ENCODE data around the gene ARHGAP19.

The ARHGAP19 gene

GRCh38 chr10:97179311-97179710, 113.1 kb downstream of the ARHGAP19 start:
- H3K9me3 ChIP-seq (replicated peaks in 1 of 2; ENCODE audit: control insufficient read depth in 2 of 2, insufficient read depth in 1 of 2, low read depth in 1 of 2, low read length in 2 of 2): no peaks in the 10 kb centered on the region
- no peak overlapping the region for H2AFZ ChIP-seq (ENCODE audit: low read length)
- DNase-seq (ENCODE audit: low spot score): no peak
- no peak overlapping the region for H4K91ac ChIP-seq (ENCODE audit: low read depth, low read length, poor library complexity)
- H3K79me1 ChIP-seq (ENCODE audit: low read depth, low read length): no peaks in the 10 kb centered on the region
- no peak overlapping the region for H3K9ac ChIP-seq (ENCODE audit: low read depth, low read length, poor library complexity)
- no peak overlapping the region for H3K4me2 ChIP-seq (ENCODE audit: insufficient read depth, low read length, poor library complexity, severe bottlenecking)
- H3K4me1 ChIP-seq (ENCODE audit: control insufficient read depth in 2 of 2, insufficient read depth in 1 of 2, low read depth in 1 of 2, low read length in 2 of 2): peaks cover 4 to 16% of the 10 kb centered on the region in 2 donors
- WGBS, 2 donors (ENCODE audit: extremely low coverage in 2 of 2, insufficient read length in 2 of 2, insufficient replicate concordance in 1 of 2): no CpG with 5 or more reads among the region's 6 CpGs
- no peak overlapping the region for H2BK12ac ChIP-seq (ENCODE audit: low read length)
- H3K36me3 ChIP-seq (replicated peaks in 1 of 2; ENCODE audit: control insufficient read depth in 2 of 2, insufficient read depth in 2 of 2, low read length in 2 of 2): no peaks in the 10 kb centered on the region
- H3K18ac ChIP-seq (ENCODE audit: low read length): no peak overlapping the region
- H3K23ac ChIP-seq (ENCODE audit: low read depth, low read length, poor library complexity): no peak overlapping the region
- H3K27ac ChIP-seq (replicated peaks; ENCODE audit: low read length): no peak overlapping the region
- no peak overlapping the region for H3K14ac ChIP-seq (ENCODE audit: low read length)
- H3K27me3 ChIP-seq (ENCODE audit: control insufficient read depth in 3 of 3, insufficient read depth in 3 of 3, low read depth in 1 of 3, low read length in 3 of 3): peaks cover 0 to 74% (median 61%) of the 10 kb centered on the region in 3 experiments
- no peak overlapping the region for H2BK120ac ChIP-seq (ENCODE audit: low read depth, low read length)
- H2BK5ac ChIP-seq (ENCODE audit: low read length): no peak overlapping the region
- no peak overlapping the region for H4K8ac ChIP-seq (ENCODE audit: low read depth, low read length)
- no peak overlapping the region for H2BK15ac ChIP-seq (ENCODE audit: low read length)
- H3K4ac ChIP-seq (ENCODE audit: low read length): no peak overlapping the region
- no peak overlapping the region for H2AK5ac ChIP-seq (ENCODE audit: low read depth, low read length)
- H3K4me3 ChIP-seq (ENCODE audit: low read length in 2 of 2): no peak overlapping the region

- H3K18ac ChIP-seq (ENCODE audit: low read length): no peak overlapping the region
- peaks cover 0 to 69% (median 49%) of the 10 kb centered on the region in 3 experiments for H3K27me3 ChIP-seq (ENCODE audit: control insufficient read depth in 3 of 3, insufficient read depth in 3 of 3, low read depth in 1 of 3, low read length in 3 of 3)
- peaks cover 4 to 9% of the 10 kb centered on the region in 2 donors for H3K4me1 ChIP-seq (ENCODE audit: control insufficient read depth in 2 of 2, insufficient read depth in 1 of 2, low read depth in 1 of 2, low read length in 2 of 2)
- H2BK5ac ChIP-seq (ENCODE audit: low read length): no peak overlapping the region
- no peak overlapping the region for H2AK5ac ChIP-seq (ENCODE audit: low read depth, low read length)
- no peak overlapping the region for H3K4me3 ChIP-seq (ENCODE audit: low read length in 2 of 2)
- H3K27ac ChIP-seq (replicated peaks; ENCODE audit: low read length): no peak overlapping the region
- DNase-seq (ENCODE audit: low spot score): no peak
- H2BK15ac ChIP-seq (ENCODE audit: low read length): no peak overlapping the region
- H3K4ac ChIP-seq (ENCODE audit: low read length): no peak overlapping the region
- no peak overlapping the region for H3K23ac ChIP-seq (ENCODE audit: low read depth, low read length, poor library complexity)
- H2BK120ac ChIP-seq (ENCODE audit: low read depth, low read length): no peak overlapping the region
- no peak overlapping the region for H2BK12ac ChIP-seq (ENCODE audit: low read length)
- no CpG with 5 or more reads among the region's 5 CpGs for WGBS, 2 donors (ENCODE audit: extremely low coverage in 2 of 2, insufficient read length in 2 of 2, insufficient replicate concordance in 1 of 2)
- no peaks in the 10 kb centered on the region for H3K36me3 ChIP-seq (replicated peaks in 1 of 2; ENCODE audit: control insufficient read depth in 2 of 2, insufficient read depth in 2 of 2, low read length in 2 of 2)
- H3K9ac ChIP-seq (ENCODE audit: low read depth, low read length, poor library complexity): no peak overlapping the region
- H4K91ac ChIP-seq (ENCODE audit: low read depth, low read length, poor library complexity): no peak overlapping the region
- no peaks in the 10 kb centered on the region for H3K9me3 ChIP-seq (replicated peaks in 1 of 2; ENCODE audit: control insufficient read depth in 2 of 2, insufficient read depth in 1 of 2, low read depth in 1 of 2, low read length in 2 of 2)
- no peak overlapping the region for H2AFZ ChIP-seq (ENCODE audit: low read length)
- H3K79me1 ChIP-seq (ENCODE audit: low read depth, low read length): no peaks in the 10 kb centered on the region
- H4K8ac ChIP-seq (ENCODE audit: low read depth, low read length): no peak overlapping the region
- H3K14ac ChIP-seq (ENCODE audit: low read length): no peak overlapping the region
- H3K4me2 ChIP-seq (ENCODE audit: insufficient read depth, low read length, poor library complexity, severe bottlenecking): no peak overlapping the region
These were observed 114.4 kb downstream of the ARHGAP19 start for GRCh38 chr10:97178074-97178473.

- Histone ChIP-seq H3K4me3 (ENCODE audit: low read length in 2 of 2) (no peak overlapping the region), H2BK120ac (ENCODE audit: low read depth, low read length) (no peak overlapping the region), H3K79me1 (ENCODE audit: low read depth, low read length) (no peaks in the 10 kb centered on the region), H3K4ac (ENCODE audit: low read length) (no peak overlapping the region), H3K27ac (replicated peaks; ENCODE audit: low read length) (no peak overlapping the region), H3K9me3 (replicated peaks in 1 of 2; ENCODE audit: control insufficient read depth in 2 of 2, insufficient read depth in 1 of 2, low read depth in 1 of 2, low read length in 2 of 2) (no peaks in the 10 kb centered on the region), H2AK5ac (ENCODE audit: low read depth, low read length) (no peak overlapping the region), H4K8ac (ENCODE audit: low read depth, low read length) (no peak overlapping the region), H2BK5ac (ENCODE audit: low read length) (no peak overlapping the region), H2BK12ac (ENCODE audit: low read length) (no peak overlapping the region), H3K18ac (ENCODE audit: low read length) (peak overlapping the region; percentile 23), H4K91ac (ENCODE audit: low read depth, low read length, poor library complexity) (no peak overlapping the region), H3K23ac (ENCODE audit: low read depth, low read length, poor library complexity) (no peak overlapping the region), H3K14ac (ENCODE audit: low read length) (no peak overlapping the region), H3K9ac (ENCODE audit: low read depth, low read length, poor library complexity) (no peak overlapping the region), H3K4me1 (ENCODE audit: control insufficient read depth in 2 of 2, insufficient read depth in 1 of 2, low read depth in 1 of 2, low read length in 2 of 2) (peaks cover 4 to 9% of the 10 kb centered on the region in 2 donors), H2BK15ac (ENCODE audit: low read length) (no peak overlapping the region), H3K4me2 (ENCODE audit: insufficient read depth, low read length, poor library complexity, severe bottlenecking) (no peak overlapping the region), H3K27me3 (ENCODE audit: control insufficient read depth in 3 of 3, insufficient read depth in 3 of 3, low read depth in 1 of 3, low read length in 3 of 3) (peaks cover 0 to 51% (median 36%) of the 10 kb centered on the region in 3 experiments), H3K36me3 (replicated peaks in 1 of 2; ENCODE audit: control insufficient read depth in 2 of 2, insufficient read depth in 2 of 2, low read length in 2 of 2) (no peaks in the 10 kb centered on the region), H2AFZ (ENCODE audit: low read length) (no peak overlapping the region)
- WGBS, 2 donors (ENCODE audit: extremely low coverage in 2 of 2, insufficient read length in 2 of 2, insufficient replicate concordance in 1 of 2): no CpG with 5 or more reads among the region's 5 CpGs
- no peak for DNase-seq (ENCODE audit: low spot score)
These were observed 116.2 kb downstream of the ARHGAP19 start for GRCh38 chr10:97176226-97176625.

GRCh38 chr10:97175586-97175985, 116.9 kb downstream of the ARHGAP19 start:
- Histone ChIP-seq H3K23ac (ENCODE audit: low read depth, low read length, poor library complexity) (no peak overlapping the region), H2AK5ac (ENCODE audit: low read depth, low read length) (no peak overlapping the region), H4K8ac (ENCODE audit: low read depth, low read length) (no peak overlapping the region), H2BK15ac (ENCODE audit: low read length) (no peak overlapping the region), H2AFZ (ENCODE audit: low read length) (no peak overlapping the region), H2BK120ac (ENCODE audit: low read depth, low read length) (no peak overlapping the region), H3K36me3 (replicated peaks in 1 of 2; ENCODE audit: control insufficient read depth in 2 of 2, insufficient read depth in 2 of 2, low read length in 2 of 2) (no peaks in the 10 kb centered on the region), H3K18ac (ENCODE audit: low read length) (no peak overlapping the region), H3K9me3 (replicated peaks in 1 of 2; ENCODE audit: control insufficient read depth in 2 of 2, insufficient read depth in 1 of 2, low read depth in 1 of 2, low read length in 2 of 2) (no peaks in the 10 kb centered on the region), H4K91ac (ENCODE audit: low read depth, low read length, poor library complexity) (no peak overlapping the region), H3K27me3 (ENCODE audit: control insufficient read depth in 3 of 3, insufficient read depth in 3 of 3, low read depth in 1 of 3, low read length in 3 of 3) (peaks cover 0 to 45% (median 31%) of the 10 kb centered on the region in 3 experiments), H3K27ac (replicated peaks; ENCODE audit: low read length) (no peak overlapping the region), H3K4me1 (ENCODE audit: control insufficient read depth in 2 of 2, insufficient read depth in 1 of 2, low read depth in 1 of 2, low read length in 2 of 2) (peaks cover 4 to 7% of the 10 kb centered on the region in 2 donors), H3K4me2 (ENCODE audit: insufficient read depth, low read length, poor library complexity, severe bottlenecking) (no peak overlapping the region), H2BK5ac (ENCODE audit: low read length) (no peak overlapping the region), H3K9ac (ENCODE audit: low read depth, low read length, poor library complexity) (no peak overlapping the region), H3K14ac (ENCODE audit: low read length) (no peak overlapping the region), H3K4me3 (ENCODE audit: low read length in 2 of 2) (no peak overlapping the region), H2BK12ac (ENCODE audit: low read length) (no peak overlapping the region), H3K79me1 (ENCODE audit: low read depth, low read length) (no peaks in the 10 kb centered on the region), H3K4ac (ENCODE audit: low read length) (no peak overlapping the region)
- no peak for DNase-seq (ENCODE audit: low spot score)
- WGBS, 2 donors (ENCODE audit: extremely low coverage in 2 of 2, insufficient read length in 2 of 2, insufficient replicate concordance in 1 of 2): no CpG with 5 or more reads among the region's 4 CpGs

Measured in neuronal stem cell (in vitro differentiated cells).